Epidermal melanocyte (primary cell): Measurements from ENCODE around the gene KCNH4.
"Not testable (repeated sequence)": the region's sequence is repeated elsewhere in the genome, so short reads cannot be mapped to it uniquely, and the experiment has no call there.

Source experiments
- DNase-seq: peaks from one replicate; pipeline ENCODE4 v3.0.0; 2011; ENCODE audit warnings: low spot score; ENCODE audit not compliant: insufficient read length

The KCNH4 gene

DNA sequence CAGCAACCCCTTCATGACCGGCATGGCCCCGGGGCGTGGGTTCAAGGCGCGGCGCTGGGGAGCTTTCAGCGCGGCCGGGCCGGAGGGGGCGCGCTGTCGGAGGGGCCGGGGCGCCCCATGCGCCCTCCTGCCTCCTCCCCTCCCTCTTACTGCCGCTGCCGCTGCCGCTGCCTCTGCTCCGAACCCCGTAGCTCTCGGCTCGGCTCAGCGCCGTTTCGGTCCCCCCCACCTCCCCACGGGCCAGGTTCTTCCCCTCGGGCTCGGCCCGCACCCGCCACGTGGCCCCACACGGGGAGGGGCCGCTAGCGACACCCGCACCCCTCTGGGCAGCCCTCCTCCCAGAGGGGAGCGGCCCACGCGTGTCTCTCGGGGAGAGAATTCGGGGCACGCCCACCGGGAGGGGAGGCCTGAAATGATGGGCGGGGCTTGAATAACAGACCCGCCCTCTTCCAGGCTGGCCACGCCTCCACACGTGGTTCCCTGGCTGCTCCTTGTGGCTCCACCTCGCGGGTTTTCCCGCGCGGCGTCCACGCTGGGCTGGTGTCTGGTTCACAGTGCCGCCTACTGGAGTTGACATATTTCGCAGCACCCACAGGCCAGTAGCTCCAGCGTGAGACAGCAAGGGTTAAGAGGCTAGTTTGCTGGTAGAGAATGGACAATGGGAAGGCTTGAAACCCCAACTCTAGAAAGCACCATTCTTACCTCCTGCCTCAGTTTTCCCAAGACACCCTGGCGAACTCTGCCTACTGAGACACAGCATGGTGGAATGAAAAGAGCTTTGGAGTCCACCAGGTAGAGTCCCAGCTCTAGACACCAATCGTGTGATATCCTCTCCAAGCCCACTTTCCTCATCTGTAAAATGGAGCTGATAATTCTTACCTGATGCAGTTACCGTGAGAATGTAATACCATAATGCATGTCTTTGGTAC, at the start of gene KCNH4:
KCNH4 (minus strand) TSS at position 221 of the 929 bp plus-strand sequence; CDS start at position 24, 197 bp downstream.
- peak; percentile 41 for DNase-seq

DNA sequence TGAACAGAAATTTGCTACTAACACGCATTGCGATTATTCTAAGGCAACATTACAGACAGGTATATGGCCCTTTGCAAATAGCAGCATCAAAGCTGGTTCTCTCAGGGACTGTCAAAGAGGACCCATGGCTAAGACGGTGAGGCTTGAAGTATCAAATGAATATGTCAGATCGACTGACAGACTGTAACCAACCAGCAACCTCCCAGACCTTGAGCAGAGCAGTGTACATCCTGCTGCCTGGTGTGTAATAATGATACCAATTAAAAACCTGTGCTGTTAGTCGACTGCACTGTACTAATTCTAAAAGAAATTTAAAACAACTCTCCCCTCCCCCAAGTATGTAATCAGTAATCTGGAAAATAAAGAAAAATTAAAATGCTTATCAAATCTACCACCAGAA, 49.3 kb upstream of the KCNH4 start:
- DNase-seq: no peak

DNA sequence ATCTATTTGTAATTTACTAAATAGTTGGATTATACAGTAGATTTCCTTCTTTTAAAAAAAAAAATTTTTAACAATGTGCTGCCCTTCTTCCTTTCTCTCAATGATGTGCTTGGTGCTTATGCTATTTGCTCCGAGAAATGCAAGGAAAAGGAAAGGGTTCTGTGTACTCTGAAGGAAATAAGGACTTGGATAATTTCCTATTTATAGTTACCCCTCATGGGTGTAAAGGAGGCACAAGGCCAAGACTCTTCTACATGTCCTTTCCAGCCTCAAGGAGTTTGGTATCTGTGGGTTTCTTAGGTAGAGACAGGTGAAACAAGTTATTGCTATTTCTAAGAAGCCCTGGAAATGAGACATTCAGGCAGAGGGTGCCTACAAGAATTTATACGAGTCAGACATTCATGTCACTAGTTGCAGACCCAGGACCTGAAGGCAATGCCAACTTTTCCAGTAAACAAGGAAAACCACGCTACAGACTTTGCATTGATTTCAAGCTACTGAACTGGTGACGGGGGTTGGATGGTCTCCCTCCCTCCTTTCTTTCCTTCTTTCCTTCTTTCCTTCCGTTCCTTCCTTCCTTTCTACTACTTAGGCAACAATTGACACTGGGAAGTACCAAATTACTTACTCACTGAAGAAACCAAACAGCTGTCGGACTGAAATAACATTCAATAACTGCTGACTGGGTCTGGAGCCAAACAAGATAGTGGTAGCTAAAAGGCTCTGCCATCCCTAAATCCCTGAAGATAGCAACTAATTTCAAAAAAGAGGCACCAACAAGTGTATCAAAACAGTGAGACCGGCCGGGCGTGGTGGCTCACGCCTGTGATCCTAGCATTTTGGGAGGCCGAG, 47.1 kb upstream of the KCNH4 start:
- DNase-seq: no peak

DNA sequence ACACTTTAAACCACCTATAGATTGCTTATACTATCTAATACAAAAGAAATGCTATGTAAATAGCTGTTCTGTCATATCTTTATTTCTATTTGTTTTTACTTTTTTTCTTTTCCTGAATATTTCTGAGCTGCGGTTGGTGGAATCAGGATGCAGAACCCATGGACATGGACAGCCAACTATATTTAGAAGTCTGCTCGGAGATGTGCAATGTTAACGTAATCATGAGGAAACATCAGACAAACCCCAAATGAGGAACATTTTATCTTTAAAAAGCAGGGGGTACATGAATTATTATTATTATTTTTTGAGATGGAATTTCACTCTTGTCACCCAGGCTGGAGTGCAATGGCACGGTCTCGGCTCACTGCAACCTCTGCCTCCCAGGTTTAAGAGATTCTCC, 44.7 kb upstream of the KCNH4 start:
- no peak for DNase-seq

DNA sequence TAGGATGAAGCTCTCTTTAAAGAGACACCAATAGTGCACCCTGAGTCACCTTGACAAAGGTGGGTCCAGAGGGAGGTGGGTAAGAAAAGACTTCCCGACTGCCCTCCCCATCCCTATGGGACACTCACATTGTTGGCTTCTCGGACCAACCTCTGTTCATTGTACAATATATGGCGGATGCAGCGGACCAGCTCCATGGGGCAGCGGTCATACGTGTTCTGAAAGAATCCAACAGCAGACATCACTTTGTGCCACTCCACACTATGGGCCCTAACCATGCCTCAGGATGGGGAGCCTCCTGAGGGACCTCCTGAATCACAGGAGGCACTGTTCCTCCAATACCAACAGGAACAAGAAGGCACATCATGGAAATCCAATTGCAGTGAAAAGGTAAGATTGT, 43.7 kb upstream of the KCNH4 start:
- DNase-seq: no peak

DNA sequence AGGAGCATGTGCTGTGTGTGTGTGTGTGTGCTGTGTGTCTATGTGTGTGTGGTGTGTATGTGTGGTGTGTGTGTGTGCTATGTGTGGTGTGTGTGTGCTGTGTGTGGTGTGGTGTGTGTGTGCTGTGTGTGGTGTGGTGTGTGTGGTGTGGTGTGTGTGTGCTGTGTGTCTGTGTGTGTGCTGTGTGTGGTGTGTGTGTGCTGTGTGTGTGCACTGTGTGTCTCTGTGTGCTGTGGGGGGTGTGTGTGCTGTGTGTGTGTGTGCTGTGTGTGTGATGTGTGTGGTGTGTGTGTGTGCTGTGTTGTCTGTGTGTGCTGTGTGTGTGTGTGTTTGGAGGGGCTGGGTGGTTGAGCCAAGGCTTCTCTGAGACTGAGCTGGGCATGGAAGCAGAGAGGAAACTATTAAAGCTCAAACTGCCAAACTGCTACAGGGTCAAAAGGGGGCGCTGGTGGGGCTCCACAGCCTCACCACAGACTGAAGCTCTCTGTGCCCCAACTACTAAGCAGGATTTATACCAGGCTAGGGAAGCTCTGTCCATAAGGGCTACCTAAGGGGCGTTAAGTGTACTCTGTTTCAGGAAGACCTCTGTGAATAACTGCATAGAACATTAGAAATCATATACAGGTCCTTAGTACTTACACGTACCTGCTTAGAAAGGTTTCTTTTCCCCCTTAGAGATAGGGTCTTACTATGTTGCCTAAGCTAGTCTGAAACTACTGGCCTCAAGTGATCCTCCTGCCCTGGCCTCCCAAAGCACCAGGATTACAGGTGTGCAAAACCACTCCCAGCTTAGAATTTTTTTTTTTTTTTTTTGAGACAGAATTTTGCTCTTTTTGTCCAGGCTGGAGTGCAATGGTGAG, 41.2 kb upstream of the KCNH4 start:
- no peak for DNase-seq

DNA sequence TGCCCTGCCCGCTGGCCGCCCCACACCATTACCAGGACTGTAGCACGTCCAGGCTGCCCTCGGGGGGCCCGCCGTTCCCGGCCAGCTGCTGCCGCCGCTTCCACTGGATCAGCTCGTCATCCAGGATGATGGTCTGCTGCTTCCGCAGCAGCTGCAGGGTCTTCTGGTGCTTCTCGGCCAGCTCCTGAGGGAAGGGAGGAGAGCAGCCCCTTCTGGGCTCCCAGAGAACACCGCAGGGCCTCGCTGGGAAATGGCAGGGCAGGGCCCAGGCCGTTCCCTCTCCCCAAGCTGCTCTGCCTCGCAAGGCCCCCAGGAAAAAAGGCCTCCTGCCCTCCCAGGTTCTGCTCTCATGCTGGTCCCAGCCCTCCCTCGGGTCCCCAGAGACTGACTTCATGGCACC, 38.3 kb upstream of the KCNH4 start:
- not testable (repeated sequence) for DNase-seq

DNA sequence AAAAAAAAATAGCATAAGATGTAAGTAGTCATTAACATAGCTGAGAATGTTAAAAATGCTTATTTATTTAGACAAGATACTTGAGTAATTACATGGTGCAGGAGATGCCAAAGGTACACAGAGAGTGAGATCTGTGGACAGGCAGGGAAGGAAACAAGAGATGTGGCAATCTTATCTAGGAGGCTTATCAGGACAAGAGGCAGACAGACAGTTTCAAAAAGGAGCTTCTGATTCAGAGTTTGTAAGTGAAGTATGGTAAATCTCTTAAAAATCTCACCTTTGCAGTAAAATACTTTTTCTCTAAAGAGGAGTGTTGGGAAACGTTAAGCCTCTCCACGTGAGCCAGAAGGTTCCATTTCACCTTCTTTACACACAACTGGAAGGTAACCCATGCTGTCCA, 33.2 kb upstream of the KCNH4 start:
- no peak for DNase-seq

DNA sequence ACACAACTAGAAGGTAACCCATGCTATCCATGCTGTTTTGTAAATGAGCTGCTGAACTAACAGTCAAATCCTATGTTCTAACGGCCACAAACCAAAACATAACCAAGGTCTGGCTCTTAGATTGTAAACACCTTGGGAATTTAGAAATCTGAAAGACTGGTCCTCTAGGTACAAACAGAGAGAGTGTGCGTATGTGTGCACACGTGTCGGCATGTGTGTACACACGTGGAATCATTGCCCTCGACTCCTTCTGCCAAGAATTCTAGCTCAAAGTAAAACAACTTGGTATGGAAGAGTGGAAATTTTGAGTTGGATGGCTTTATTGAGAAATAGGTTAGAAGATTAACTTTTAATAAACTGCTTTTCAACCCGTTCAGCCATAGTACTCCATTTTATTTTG, 31.4 kb upstream of the KCNH4 start:
- DNase-seq: no peak

DNA sequence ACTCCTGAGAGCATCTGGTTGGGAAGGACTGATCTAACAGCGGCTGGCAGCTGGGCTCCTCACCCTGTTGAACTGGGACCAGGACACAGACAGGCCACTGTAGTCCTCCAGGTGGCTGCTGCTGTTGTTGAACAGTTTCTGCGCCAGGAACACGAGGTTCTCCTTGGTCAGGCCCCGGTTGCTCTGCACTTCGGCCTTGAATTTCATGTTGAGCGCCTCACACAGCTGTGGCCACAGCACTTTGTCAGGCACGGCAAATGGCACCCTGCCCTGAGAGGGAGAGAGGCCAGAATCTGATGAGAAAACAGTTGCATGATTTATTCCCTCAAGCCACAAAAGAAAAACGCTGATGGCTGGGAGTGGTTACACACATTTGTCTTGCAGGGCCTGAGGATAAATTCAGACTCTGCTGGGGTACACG, 31.0 kb upstream of the KCNH4 start:
- not testable (repeated sequence) for DNase-seq

DNA sequence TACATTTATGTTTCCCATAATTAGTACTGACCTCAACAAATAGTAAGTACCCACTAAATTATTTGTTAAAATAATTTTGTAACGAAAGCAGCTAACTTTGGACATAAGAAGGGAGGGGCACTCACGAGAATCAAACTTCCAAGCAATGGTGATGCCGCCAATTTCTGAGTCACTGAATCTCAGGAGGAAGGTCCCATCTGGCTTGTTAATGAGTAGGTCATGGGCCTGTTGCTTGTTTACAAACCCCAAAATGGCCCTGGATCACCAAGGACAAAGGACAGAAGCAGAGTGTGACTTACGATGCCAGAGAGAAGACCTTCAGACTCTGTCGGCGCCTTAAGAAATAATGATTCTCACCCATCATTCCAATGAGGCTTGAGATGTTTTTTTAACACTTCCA, 29.1 kb upstream of the KCNH4 start:
- DNase-seq: no peak

DNA sequence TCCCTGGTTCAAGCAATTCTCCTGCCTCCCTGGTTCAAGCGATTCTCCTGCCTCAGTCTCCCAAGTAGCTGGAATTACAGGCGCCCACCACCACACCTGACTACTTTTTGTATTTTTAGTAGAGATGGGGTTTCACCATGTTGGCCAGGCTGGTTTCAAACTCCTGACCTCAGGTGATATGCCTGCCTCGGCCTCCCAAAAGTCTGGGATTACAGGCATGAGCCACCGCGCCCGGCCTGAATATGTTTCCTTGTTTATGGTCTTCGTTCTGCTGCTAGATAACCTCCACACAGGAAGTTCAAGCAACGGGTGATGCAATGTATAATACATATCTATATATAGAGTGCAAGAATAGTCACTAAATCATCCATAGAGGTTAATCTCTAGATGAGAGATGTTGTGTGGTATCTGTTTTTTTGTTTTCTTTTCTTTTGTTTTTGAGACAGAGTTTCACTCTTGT, 25.2 kb upstream of the KCNH4 start:
- not testable (repeated sequence) for DNase-seq

DNA sequence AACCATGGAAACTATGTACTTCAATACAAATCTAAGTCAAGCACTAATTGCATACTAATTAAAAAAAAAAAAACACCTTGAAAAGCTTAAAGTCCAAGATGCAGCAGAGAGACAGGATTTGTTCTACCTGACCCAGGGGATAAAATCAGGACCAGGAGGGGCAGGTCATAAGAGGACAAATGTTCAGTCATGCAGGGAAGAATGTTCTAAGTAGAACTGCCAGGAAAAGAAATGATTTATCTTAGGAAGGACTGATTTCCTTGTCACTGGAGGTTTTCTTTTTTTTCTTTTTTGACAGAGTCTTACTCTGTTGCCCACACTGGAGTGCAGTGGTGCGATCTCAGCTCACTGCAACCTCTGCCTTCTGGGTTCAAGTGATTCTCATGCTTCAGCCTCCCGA, 22.4 kb upstream of the KCNH4 start:
- no peak for DNase-seq

DNA sequence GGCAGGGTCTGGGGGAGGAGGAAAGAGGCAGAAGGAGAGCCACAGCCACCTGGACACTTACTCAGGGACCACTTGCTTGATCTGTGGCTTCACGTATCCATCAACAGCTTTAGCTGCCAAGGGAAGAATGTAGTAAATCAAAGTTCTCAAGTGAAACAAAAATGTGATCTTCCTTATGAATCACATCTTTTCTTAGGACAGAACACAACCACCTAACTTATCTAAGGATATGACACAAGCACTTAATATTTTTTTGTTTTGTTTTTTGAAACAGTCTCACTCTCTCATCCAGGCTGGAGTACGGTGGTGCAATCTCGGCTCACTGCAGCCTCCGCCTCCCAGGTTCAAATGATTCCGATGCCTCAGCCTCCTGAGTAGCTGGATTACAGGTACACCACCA, 21.8 kb upstream of the KCNH4 start:
- DNase-seq: no peak

DNA sequence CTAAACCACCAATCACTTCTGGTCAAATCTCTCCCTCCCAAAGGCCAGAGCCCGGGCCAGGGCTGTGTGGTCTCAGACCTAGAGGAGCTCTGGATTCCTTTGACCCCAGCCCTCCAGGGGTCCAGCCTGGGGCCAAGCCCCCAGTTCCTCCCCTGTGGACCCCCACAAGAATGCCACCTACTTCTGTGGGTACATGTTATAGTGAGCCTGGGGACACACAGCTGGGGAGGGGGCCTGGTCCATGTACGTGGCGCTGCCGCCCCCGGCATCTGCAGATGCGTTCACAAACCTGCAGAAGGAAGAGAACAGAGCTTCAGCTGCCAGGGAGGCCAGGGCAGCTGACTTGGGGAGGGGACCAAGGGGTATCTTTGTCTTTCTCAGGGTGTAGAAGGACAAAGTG, 21.2 kb upstream of the KCNH4 start:
- DNase-seq: no peak

DNA sequence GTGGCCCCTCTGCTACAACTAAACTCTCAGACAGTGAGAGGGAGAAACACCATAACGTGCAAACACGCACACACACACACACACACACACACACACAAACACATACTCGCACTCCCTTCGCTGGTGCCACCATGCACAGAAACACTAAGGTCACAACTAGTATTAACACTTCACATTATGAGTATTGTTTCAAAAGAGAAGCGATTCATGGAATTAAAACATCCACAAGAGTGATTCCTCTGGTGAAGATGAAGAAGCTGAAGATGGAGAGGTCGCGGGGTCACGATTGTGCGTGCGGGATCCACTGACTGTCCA, 20.5 kb upstream of the KCNH4 start:
- DNase-seq: no peak

DNA sequence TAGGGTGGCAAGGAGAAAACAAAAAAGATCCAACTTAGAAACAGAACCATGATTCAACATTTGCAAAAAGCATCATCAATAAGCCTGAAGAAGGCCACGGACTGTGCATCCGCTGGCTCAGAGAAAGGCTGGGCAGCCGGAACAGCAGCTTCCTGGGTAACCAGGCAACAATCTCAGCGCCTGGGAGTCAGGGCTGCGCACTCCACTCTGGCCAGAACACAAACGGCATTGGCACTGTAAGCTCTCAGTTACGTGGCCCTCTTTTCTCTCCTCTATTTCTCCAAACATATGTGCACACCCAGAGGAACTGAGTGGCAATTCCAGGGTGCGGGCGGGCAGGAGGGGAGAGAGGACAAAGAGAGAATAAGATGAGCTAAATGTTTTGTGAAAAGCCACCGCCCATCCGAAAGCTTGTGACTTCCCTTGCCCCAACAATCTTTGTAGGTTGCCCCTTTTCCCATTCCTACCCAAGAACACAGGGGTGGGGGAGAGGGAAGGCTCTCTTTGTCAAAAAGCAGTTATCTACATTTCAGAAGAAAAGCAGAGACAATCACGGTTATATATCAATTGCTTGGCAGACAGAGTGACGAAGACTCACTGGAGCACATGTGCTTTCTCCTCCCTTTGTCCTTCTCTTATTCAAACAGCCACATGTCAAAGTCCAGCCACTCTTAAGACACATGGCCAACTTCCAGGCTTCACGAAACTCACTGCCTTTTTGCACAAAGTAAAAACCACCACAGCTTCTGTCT, 19.9 kb upstream of the KCNH4 start:
- no peak for DNase-seq

DNA sequence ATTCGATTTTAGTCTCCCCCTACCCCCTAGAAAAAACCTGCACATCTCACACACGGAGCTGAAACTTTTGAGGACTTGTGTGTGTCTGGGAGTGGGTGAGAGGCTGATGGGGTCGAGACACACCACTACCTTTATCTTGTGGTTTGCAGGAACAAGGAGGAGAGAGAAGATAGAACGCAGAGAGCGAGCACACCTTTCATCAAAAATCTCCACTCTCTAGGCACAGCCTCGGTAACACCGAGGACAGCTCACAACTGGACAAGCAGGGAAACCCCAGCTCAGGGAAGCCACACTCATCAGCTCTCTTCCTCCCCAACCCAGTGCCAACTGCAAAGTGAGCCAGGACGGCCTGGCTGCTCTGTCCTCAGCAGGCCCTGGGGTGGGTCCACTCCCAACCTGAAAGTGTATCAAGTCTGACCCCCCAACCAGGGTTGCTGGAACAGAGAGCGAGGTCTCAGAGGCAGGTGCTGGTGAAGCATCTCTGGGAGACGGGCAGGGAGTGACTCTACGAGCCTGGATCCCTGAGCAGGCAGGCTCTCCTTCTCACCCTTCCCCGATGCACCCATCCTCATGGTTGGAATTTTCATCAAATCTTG, 18.6 kb upstream of the KCNH4 start:
- no peak for DNase-seq

DNA sequence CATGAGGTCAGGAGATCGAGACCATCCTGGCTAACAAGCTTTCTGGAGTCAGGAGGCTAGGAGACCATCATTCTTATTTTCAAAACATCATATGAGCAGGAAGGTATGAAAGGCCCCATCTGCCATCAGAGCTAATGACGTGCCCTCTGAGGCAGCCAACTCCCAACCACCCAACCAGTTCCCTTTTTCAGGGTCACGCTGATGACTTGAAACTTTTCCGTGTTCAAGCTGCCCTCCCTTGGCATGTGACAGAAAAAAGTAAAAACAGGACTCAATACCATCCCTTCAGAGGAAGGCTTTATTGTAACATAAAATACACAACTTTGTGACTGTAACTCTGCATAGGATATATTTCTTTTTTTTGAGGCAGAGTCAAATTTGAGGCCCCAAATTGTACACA, 18.0 kb upstream of the KCNH4 start:
- DNase-seq: no peak

DNA sequence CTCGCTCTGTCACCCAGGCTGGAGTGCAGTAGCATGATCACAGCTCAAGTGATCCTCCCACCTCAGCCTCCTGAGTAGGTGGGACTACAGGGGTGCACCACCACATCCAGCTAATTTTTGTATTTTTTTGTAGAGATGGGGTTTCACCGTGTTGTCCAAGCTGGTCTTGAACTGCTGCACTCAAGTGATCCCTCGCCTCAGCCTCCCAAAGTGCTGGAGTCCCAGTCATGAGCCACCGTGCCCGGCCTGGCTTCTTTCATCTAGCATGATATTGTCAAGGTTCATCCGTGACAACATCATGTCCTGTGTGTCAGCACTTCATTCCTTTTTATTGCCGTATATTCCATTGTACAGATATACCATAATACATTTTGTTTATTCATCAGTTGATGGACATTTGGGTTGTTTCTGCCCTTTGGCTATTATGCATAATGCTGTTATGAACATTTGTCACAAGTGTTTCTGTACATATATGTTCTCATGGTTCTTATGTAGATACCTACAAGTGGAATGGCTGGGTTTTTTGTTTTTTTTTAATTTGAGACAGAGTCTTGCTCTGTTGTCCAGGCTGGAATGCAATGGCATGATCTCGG, 16.7 kb upstream of the KCNH4 start:
- DNase-seq: no peak
